Activated CD8-positive, alpha-beta memory T cell treated with anti-CD3 and anti-CD28 coated beads, Interleukin-2, amount 50 U/mL, for 48 hours (primary cell): ENCODE results near the gene RGS9.
A peak's percentile ranks its signal among the peaks of the same experiment; 100 is the strongest.

Experiments
- DNase-seq: peaks from one replicate; pipeline ENCODE4 v3.0.0-alpha.2; 2020

RGS9 gene

DNA sequence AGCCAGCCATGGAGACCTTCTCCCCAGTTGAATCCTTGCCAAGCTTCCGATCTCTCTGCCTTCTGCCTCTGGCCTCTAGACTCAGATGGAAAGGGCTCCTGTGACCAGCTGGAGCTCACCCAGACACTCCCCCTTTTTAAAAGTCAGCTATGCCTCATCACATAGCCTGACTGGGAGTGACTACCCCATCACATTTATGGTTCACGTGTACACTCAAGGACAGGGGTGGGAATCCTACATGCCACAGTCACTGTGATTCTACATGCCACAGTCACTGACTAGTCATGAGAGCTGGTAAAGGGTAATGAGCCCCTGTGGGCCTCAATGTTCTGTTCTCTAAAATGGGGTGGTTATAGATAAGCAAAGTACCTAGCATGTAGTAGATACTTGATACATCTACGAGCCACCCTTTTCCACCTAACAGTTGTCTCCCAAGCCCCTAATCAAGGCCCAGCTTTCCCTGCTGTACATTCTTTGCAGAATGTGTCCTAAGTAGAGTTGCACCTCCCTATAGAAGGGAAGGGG lies 85.1 kb downstream of the RGS9 start:
- no peak for DNase-seq

GRCh38 chr17:65225061-65225460 lies 87.9 kb downstream of the RGS9 start:
- no peak for DNase-seq

- DNase-seq, result no peak
Observed at GRCh38 chr17:65226227-65226626, 89.1 kb downstream of the RGS9 start.

DNA sequence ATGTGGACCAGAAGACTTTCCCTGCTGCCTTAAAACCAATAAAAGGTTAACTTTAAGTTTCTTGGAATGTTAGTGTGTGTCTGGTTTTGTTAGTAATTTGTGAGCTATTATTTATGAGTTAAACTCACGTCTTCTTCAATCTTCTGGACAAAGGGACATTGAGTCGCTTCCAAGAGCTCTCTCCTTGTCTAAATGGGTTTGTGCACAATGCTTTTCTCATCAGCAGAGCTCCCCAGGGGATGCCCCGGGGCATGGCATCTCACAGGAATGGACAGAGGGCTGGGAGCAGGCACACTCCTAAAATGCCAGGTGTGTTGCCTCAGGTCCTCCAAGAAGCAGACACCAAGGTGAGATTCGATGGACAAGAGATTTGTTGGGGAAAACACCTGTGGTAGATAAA lies 90.5 kb downstream of the RGS9 start:
- no peak for DNase-seq

GRCh38 chr17:65228287-65228686 lies 91.1 kb downstream of the RGS9 start:
- DNase-seq, result no peak

- DNase-seq, result peak; percentile 71
Observed at GRCh38 chr17:65228734-65229620, 91.8 kb downstream of the RGS9 start.

DNA sequence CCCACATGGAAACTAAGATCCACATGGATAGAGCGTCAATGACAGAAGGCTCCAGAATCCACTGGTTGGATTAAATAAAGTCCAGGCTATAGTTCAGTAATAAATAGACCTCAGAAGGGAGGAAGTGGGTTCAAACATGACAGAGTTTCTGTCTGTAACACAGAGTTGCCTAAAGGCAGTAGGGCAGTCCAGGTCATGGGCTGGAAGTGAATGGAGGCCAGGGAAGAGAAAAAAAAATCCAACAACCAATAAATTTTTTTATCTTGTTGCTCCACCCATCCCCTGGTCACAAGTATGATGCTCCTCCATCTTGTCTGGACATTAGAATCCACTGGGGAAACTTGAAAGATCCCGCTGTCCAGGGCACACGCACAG lies 92.4 kb downstream of the RGS9 start:
- no peak for DNase-seq

DNA sequence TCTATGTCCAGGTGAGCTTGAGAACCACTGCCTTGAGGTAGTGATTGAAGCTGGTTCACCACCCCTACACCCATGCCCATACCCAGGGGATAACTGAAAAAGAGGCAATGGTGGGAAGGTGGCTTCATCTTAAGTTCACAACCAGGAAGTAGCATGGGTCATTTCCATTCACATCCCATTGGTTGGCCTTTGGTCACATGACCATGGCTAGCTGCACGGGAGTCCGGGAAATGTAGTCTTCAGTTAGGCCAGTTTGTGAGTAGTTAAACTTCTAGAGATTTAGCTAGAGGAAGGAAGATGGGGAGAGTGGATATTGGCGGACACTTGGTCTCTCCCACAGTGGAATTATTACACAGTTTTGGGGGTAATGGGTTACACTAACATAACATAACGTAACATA lies 92.9 kb downstream of the RGS9 start:
- peak; percentile 53 for DNase-seq

DNA sequence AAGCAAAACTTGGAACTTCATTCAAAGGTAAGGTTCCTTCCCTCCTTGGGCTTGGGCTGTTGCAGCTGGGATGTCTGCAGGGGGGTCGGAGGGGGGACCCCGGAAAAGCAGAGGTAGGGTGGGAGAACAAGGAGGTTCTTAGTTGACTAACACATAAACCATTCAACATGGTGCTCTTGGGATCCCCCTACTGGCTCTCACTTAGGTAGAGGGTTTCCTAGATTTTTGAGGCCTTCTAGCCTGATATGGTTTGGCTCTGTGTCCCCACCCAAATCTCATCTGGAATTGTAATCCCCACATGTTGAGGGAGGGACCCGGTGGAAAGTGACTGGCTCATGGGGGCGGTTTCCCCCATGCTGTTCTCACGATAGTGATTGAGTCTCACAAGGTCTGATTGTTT lies 93.9 kb downstream of the RGS9 start:
- no peak for DNase-seq

DNA sequence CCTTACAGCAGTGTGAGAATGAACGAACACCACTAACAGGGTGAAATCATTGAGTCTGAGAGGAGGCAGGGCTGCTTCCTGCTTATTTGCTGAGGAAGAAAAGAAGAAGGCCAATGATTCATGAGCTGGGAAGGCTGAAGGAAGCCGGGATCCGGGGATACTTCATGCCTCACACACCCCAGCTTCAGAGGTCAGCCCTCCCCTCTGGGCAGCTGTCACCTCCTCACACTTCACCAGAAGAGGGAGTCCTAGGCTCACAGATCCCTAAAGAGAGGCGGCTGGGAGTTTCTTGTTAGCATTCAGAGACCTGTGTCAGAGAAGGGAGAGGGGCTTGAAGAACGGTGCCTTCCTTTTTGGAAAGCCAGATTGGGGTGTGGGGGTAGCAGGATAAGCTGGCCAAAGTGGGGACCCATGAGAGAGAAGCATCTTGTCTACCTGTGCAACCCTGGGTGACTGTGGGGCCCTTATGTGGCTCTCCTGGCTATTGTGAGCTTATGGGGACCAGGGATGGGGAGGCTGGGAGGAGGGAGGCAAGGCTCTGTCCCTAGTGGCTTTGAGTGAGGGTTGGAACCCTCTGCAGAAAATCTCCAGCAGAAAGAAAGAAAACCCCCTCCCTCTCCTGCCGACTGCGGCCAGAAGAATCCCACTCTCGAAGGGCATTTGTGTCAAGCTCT lies 94.6 kb downstream of the RGS9 start:
- peak; percentile 69 for DNase-seq

GRCh38 chr17:65235284-65235683 lies 98.1 kb downstream of the RGS9 start:
- DNase-seq, result no peak

DNA sequence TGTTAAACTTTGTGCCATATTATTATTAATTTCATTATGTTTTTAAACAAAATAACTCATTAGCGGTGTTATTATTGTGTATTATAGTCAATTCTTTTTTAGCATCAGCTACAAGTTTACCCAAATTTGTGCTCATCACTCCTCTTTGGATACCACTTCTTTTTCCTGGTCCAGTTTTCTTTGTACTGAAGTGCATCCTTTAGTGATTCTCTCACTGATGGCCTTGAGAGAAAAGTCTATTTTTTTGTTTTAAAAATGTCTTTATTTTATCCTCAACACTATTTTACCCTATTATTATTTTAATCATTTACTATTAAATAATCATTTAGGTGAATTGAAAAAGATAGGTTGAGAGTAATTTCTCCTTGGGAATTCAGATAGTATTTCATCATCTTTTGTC lies 99.2 kb downstream of the RGS9 start:
- no peak for DNase-seq

- no peak for DNase-seq
Observed at GRCh38 chr17:65243838-65244625, 106.9 kb downstream of the RGS9 start.

- DNase-seq, result no peak
Observed at GRCh38 chr17:65246252-65246651, 109.1 kb downstream of the RGS9 start.

DNA sequence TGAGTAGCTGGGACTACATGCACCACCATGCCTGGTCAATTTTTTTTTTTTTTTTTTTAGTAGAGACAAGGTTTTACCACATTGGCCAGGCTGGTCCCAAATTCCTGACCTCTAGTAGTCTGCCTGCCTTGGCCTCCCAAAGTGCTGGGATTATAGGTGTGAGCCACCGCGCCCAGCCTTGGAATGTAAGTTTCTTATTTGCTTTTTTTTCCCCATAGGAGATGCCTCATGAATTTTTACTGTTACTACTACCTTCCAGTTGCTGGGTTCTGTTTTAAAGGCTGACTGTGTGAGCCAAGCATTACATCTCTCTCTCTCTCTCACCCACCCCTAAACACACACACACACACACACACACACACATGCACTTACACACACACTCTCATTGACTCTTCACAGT lies 112.6 kb downstream of the RGS9 start:
- DNase-seq, result no peak

DNA sequence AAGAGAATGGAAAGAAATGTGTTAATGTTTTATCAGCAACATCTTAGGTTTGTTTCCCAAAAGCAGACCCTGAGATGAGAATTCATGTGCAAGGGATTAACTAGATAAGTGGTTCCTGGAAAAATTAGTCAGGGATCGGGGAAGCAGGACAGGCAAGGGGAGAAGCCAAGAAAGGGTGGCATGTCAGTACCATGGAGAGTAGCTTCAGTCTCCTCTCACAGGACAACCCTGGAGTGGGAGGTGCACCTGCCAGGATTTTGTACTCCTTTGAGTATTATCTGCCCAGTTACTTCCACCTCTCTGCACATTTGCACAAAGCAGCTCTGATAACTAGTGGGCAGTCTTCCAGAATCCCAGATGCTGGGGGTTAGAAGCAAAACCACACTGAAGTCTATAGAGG lies 117.0 kb downstream of the RGS9 start:
- no peak for DNase-seq

DNA sequence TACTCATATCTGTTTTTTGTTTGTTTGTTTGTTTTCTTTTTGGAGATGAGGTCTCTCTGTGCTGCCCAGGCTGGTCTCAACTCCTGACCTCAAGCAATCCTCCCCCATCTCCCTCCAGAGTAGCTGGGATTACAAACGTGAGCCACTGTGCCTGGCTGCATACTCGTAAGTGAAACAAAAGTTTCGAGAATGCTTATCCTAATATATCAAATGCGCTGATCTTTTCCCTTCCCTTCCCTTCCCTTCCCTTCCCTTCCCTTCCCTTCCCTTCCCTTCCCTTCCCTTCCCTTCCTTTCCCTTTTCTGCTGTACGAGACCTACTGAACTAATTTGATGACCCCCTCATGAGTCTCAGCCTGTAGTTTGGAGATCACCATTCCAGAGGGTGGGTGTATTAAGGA lies 122.1 kb downstream of the RGS9 start:
- no peak for DNase-seq

DNA sequence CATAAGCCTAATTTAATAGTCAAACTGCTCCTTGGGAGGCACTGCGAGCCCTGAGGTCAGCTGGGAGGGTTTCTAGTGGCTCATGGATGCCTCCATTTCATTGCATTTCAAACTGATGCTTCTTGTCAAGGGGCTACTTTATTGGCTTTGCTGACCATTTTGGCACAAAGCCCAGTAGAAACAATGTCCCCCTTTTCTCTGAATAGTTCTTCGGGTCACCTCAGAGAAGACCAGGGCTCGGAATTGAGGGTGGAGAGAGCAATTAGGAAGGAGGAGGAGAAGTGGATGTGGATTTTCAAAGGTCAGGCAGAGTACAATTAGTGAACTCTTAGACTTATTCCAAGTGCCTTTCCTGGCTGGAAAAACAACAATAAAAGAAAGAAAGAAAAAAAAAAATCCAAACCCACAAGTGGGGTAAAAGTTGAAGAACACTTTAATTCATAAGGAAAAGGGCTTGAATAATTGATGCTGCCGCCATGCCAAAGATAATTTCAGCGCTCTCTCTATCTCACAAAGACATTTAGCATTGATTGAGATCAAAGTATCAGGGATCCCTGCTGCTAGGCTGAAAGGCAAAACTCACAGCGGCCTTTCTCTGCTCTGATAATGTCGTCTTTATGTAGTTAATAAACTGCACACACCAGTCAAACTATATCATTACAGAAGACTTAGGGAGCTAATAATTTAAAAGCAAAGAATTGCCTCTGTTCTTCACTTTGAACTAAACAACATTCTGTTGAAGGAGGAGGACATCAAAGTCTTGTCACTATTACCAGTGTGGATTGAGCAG lies 122.7 kb downstream of the RGS9 start:
- DNase-seq, result no peak

GRCh38 chr17:65260626-65261025 lies 123.5 kb downstream of the RGS9 start:
- no peak for DNase-seq

DNA sequence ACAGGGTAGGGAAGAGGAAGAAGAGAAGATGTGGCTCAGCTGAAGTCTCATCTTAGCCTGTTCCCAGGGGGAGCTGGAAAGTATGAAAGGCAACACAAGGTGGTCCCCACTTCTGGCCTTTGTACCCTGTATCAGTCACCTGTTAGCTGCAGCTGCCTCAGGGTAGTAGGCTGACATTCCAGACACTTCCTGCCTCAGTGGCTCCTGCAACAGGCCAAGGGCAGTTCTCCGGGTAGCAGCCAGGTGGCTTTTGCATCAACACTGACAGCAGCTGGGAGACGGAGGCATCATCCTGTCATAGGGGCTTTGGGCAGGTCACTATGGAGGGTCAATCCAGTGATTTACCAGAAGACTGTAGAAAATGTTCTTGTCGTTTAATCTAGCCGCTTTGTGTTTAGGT lies 124.0 kb downstream of the RGS9 start:
- no peak for DNase-seq

GRCh38 chr17:65261682-65262636 lies 124.8 kb downstream of the RGS9 start:
- no peak for DNase-seq
